GM12878 (cell line): ENCODE measurements around the gene MEIOC. TPM values are rescaled to one million over a fixed set of nuclear protein-coding genes. Genes with fewer than 3 reads are reported as not detected.

Experiments used
- ATAC-seq: fragments of 200-7000 bp; cut with Tn5 transposase; 3 replicates; pipeline ENCODE4 v1.9.1; 2020; ENCODE audit warnings: mild to moderate bottlenecking, moderate library complexity
- BruUV-seq: library from RNA; stranded (reverse); fragments of 400-500 nt; replicated peaks from 2 replicates; lab custom pipeline; 2021; lab: Mats Ljungman, UMichigan
- CTCF ChIA-PET: fragments of 300-600 bp; sonication (Branson Sonifier 250); formaldehyde crosslinking; extraction: SDS; loops from one replicate; lab custom pipeline; 2021; ENCODE audit warnings: inconsistent platforms; lab: Yijun Ruan, JAX
- POLR2A ChIA-PET: fragments of 350-600 bp; formaldehyde crosslinking; extraction: SDS; loops from one replicate; lab custom pipeline; 2021; ENCODE audit warnings: inconsistent platforms; lab: Charles Lee
- RAD21 ChIA-PET: fragments of 300-600 bp; sonication (Branson Sonifier 250); formaldehyde crosslinking; loops from one replicate; lab custom pipeline; 2023; ENCODE audit warnings: antibody characterized with exemption; ENCODE audit not compliant: unreplicated experiment; lab: Charles Lee
- SMC1A ChIA-PET: fragments of 300-600 bp; sonication (Branson Sonifier 250); formaldehyde crosslinking; loops from one replicate; lab custom pipeline; 2023; ENCODE audit not compliant: unreplicated experiment, uncharacterized antibody; lab: Charles Lee
- DNase-seq: peaks from one replicate; pipeline ENCODE4 v3.0.0-alpha.2; 2011; ENCODE audit warnings: low read depth, low spot score
- FAIRE-seq: peaks from 3 replicates; lab custom pipeline; 2011; peaks lifted over from hg19 to GRCh38; lab: Jason Lieb, UNC
- H2AFZ ChIP-seq: 2 replicates; pipeline ENCODE4 v1.6.0; 2011; ENCODE audit warnings: low read depth, low read length, control low read depth; ENCODE audit not compliant: control insufficient read depth
- H3K27ac ChIP-seq: 2 replicates; pipeline ENCODE4 v1.5.1; 2011; ENCODE audit warnings: control low read depth; ENCODE audit not compliant: control insufficient read depth, insufficient read depth
- H3K27me3 ChIP-seq, 2 experiments: replicated peaks in 1 of 2; 2 replicates each; pipeline versions ENCODE4 v1.6.0 to v1.6.1; 2011; ENCODE audit warnings: low read length in 1 of 2; ENCODE audit not compliant: control insufficient read depth in 2 of 2, insufficient read depth in 2 of 2
- H3K36me3 ChIP-seq, 2 experiments: 2 replicates each; pipeline ENCODE4 v1.5.1; 2011; ENCODE audit warnings: low read length in 1 of 2; ENCODE audit not compliant: control insufficient read depth in 2 of 2, insufficient read depth in 2 of 2
- H3K4me1 ChIP-seq: 2 replicates; pipeline ENCODE4 v1.6.1; 2011; ENCODE audit warnings: mild to moderate bottlenecking, low read length, moderate library complexity, mixed read lengths; ENCODE audit not compliant: control insufficient read depth, insufficient read depth
- H3K4me2 ChIP-seq: 2 replicates; pipeline ENCODE4 v1.6.0; 2011; ENCODE audit warnings: control low read depth; ENCODE audit not compliant: control insufficient read depth, insufficient read depth
- H3K4me3 ChIP-seq: fragments of 200-600 bp; sonication (generic); 2 replicates; pipeline ENCODE4 v1.5.1; 2016
- H3K79me2 ChIP-seq: 2 replicates; pipeline ENCODE4 v1.6.0; 2011; ENCODE audit warnings: low read length; ENCODE audit not compliant: control insufficient read depth, insufficient read depth
- H3K9ac ChIP-seq: 2 replicates; pipeline ENCODE4 v1.8.0; 2011; ENCODE audit warnings: low read length, control low read depth, mixed read lengths; ENCODE audit not compliant: control insufficient read depth, insufficient read depth
- H3K9me3 ChIP-seq: replicated peaks from 3 replicates; pipeline ENCODE4 v1.5.1; 2011; ENCODE audit warnings: mild to moderate bottlenecking, low read length; ENCODE audit not compliant: control insufficient read depth, insufficient read depth
- H4K20me1 ChIP-seq: 2 replicates; pipeline ENCODE4 v1.6.0; 2011; ENCODE audit not compliant: control insufficient read depth, insufficient read depth
- CBX3 ChIP-seq: fragments of 200-600 bp; sonication (generic); IDR thresholded peaks from 2 replicates; pipeline ENCODE4 v1.6.1; 2016; ENCODE audit warnings: low read depth, borderline replicate concordance
- EZH2 ChIP-seq: IDR thresholded peaks from 2 replicates; pipeline ENCODE4 v1.6.1; 2012; ENCODE audit warnings: low read depth, mild to moderate bottlenecking, control low read depth, inconsistent platforms, low read length, borderline replicate concordance; ENCODE audit not compliant: control insufficient read depth
- NFYB ChIP-seq: IDR thresholded peaks from 2 replicates; pipeline ENCODE4 v1.6.1; 2011; ENCODE audit warnings: low read depth, mild to moderate bottlenecking, low read length, improper control_type of control experiment, moderate library complexity; ENCODE audit not compliant: insufficient read depth
- NR2C2 ChIP-seq: IDR thresholded peaks from 2 replicates; pipeline ENCODE4 v1.6.1; 2011; ENCODE audit warnings: borderline replicate concordance, low read depth; ENCODE audit not compliant: control insufficient read depth, insufficient read length
- RUNX3 ChIP-seq: IDR thresholded peaks from 2 replicates; pipeline ENCODE4 v1.6.1; 2012; ENCODE audit warnings: low read length, inconsistent platforms
- SMAD1 ChIP-seq: fragments of 450-650 bp; IDR thresholded peaks from 2 replicates; pipeline ENCODE4 v1.6.1; 2018; ENCODE audit warnings: mild to moderate bottlenecking, low read depth; ENCODE audit not compliant: partially characterized antibody
- SREBF1 ChIP-seq: IDR thresholded peaks from 2 replicates; pipeline ENCODE4 v1.6.1; 2012; ENCODE audit warnings: mild to moderate bottlenecking, low read length
- ZNF217 ChIP-seq: fragments of 450-650 bp; IDR thresholded peaks from 2 replicates; pipeline ENCODE4 v1.6.1; 2017; ENCODE audit warnings: antibody characterized with exemption, mild to moderate bottlenecking
- ZSCAN29 ChIP-seq: fragments of 450-650 bp; IDR thresholded peaks from 2 replicates; pipeline ENCODE4 v1.6.1; 2017; ENCODE audit warnings: mild to moderate bottlenecking, moderate library complexity
- WGBS: methylation state at CpG from one replicate; pipeline ENCODE4 v1.1.6; 2016; ENCODE audit warnings: low lambda C conversion rate; ENCODE audit not compliant: insufficient replicate concordance, insufficient coverage; ENCODE audit errors: missing lambda C conversion rate; 5-methylcytosine and 5-hydroxymethylcytosine counted together
- in situ Hi-C: fragments of 300-500 bp; cut with MboI; formaldehyde crosslinking; loops from 9 replicates; pipeline ENCODE4 v1.14.3; 2018; ENCODE audit warnings: mixed read lengths
- intact Hi-C: fragments of 100-400 bp; cut with micrococcal nuclease; formaldehyde crosslinking; loops from one replicate; pipeline ENCODE4 v1.14.2; 2022; ENCODE audit not compliant: unreplicated experiment
- polyA plus RNA-seq, 11 experiments: library from polyadenylated mRNA; depleted of rRNA in 4 of 11; unstranded in 6 of 11; stranded (reverse) in 5 of 11; fragments of >200 nt; fragmentation: Nextera tagmentation in 4 of 11; fragmentation: Illumina TruSeq in 1 of 11; extraction: Ambion mirVana in 4 of 11; extraction: Trizol in 1 of 11; gene quantifications; 1 replicate in 1 of 11; 2 replicates in 10 of 11; pipeline versions ENCODE4 v1.2.1 to v1.2.3, GENCODE V29; 2011 to 2016; ENCODE audit warnings: inconsistent platforms in 2 of 11, missing spikeins in 2 of 11, low read depth in 1 of 11
- total RNA-seq, 4 experiments: library from RNA; depleted of rRNA in 3 of 4; stranded (reverse); fragments of >200 nt in 3 of 4; fragmentation: Illumina TruSeq in 1 of 4; extraction: Trizol in 1 of 4; gene quantifications; 2 replicates each; pipeline versions ENCODE4 v1.2.1 to v1.2.3, GENCODE V29; 2013 to 2021
- TF ChIP-seq, protein P1 (sequence below): IDR thresholded peaks from 2 replicates; pipeline ENCODE4 v1.6.1; 2012; ENCODE audit warnings: low read depth, low read length, improper control_type of control experiment
- TF ChIP-seq, protein P2 (sequence below): fragments of 450-650 bp; IDR thresholded peaks from 2 replicates; pipeline ENCODE4 v1.6.1; 2016; ENCODE audit warnings: mild to moderate bottlenecking
- TF ChIP-seq, protein P3 (sequence below): fragments of 450-650 bp; formaldehyde crosslinking; IDR thresholded peaks from 2 replicates; pipeline ENCODE4 v1.5.0; 2022; ENCODE audit warnings: mild to moderate bottlenecking, missing genetic modification characterization
- TF ChIP-seq, protein P4 (sequence below), 3 experiments: IDR thresholded peaks in 2 of 3; conservative IDR thresholded peaks in 1 of 3; 2 replicates each; pipeline ENCODE4 v1.5.1; 2011; ENCODE audit warnings: low read depth in 3 of 3, low read length in 3 of 3, mild to moderate bottlenecking in 3 of 3, control low read depth in 2 of 3, moderate library complexity in 2 of 3, inconsistent platforms in 1 of 3, mixed read lengths in 1 of 3; ENCODE audit not compliant: control insufficient read depth in 2 of 3, insufficient read depth in 1 of 3; ENCODE audit errors: extremely low read depth in 1 of 3
- TF ChIP-seq, protein P5 (sequence below): fragments of 450-650 bp; IDR thresholded peaks from 2 replicates; pipeline ENCODE4 v1.6.1; 2016; ENCODE audit warnings: mild to moderate bottlenecking

MEIOC gene
- total and polyA plus RNA-seq, 10 of the 15 experiments (the other 5 are each of a cell fraction or from before 2014, with no cell fraction given), result 0.01 to 0.48 (median 0.12) TPM; not detected in 4

DNA sequence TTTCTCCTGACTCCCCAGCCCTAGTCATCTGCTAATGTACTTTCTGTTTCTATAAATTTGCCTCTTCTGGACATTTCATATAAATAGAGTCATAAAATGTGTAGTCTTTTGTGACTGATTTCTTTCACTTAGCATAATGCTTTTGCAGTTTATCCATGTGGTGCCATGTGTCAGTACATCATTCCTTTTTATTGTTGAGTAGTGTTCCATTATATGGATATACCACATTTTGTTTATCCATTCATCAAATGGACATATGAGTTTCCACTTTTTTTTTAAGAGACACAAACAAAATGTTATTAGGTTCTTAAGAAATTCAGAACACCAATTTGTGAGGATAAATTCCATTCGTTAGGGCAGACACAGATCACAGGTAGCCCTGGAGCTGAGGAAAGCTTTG is 63.2 kb downstream of the MEIOC start:
- H3K36me3 ChIP-seq, result peaks cover 3 to 9% of the 10 kb centered on the region in 2 experiments; a peak in 3 of 4 replicates
- no TSS peak for BruUV-seq
- no peak overlapping the region for H3K9ac ChIP-seq
- H3K27ac ChIP-seq, result no peak overlapping the region
- H3K4me3 ChIP-seq, result no peak overlapping the region
- ATAC-seq (no peak), DNase-seq (no peak), FAIRE-seq (no peak)
- 91% methylated on average over 1 of the region's 1 CpG for WGBS
- RAD21 ChIA-PET, result no interaction called here
- no peak overlapping the region for H2AFZ ChIP-seq
- in situ Hi-C loops, result no loop called here
- CTCF ChIA-PET, result no interaction called here
- no peaks in the 10 kb centered on the region for H3K27me3 ChIP-seq
- no peak overlapping the region for H3K4me2 ChIP-seq
- H3K79me2 ChIP-seq, result no peaks in the 10 kb centered on the region
- SMC1A ChIA-PET, result no interaction called here
- POLR2A ChIA-PET, result no interaction called here
- no peaks in the 10 kb centered on the region for H4K20me1 ChIP-seq
- no peaks in the 10 kb centered on the region for H3K4me1 ChIP-seq
- TF ChIP-seq, protein P1, sequence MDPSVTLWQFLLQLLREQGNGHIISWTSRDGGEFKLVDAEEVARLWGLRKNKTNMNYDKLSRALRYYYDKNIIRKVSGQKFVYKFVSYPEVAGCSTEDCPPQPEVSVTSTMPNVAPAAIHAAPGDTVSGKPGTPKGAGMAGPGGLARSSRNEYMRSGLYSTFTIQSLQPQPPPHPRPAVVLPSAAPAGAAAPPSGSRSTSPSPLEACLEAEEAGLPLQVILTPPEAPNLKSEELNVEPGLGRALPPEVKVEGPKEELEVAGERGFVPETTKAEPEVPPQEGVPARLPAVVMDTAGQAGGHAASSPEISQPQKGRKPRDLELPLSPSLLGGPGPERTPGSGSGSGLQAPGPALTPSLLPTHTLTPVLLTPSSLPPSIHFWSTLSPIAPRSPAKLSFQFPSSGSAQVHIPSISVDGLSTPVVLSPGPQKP, result no peak
- TF ChIP-seq, protein P2, sequence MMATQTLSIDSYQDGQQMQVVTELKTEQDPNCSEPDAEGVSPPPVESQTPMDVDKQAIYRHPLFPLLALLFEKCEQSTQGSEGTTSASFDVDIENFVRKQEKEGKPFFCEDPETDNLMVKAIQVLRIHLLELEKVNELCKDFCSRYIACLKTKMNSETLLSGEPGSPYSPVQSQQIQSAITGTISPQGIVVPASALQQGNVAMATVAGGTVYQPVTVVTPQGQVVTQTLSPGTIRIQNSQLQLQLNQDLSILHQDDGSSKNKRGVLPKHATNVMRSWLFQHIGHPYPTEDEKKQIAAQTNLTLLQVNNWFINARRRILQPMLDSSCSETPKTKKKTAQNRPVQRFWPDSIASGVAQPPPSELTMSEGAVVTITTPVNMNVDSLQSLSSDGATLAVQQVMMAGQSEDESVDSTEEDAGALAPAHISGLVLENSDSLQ, result no peak
- TF ChIP-seq, protein P3, sequence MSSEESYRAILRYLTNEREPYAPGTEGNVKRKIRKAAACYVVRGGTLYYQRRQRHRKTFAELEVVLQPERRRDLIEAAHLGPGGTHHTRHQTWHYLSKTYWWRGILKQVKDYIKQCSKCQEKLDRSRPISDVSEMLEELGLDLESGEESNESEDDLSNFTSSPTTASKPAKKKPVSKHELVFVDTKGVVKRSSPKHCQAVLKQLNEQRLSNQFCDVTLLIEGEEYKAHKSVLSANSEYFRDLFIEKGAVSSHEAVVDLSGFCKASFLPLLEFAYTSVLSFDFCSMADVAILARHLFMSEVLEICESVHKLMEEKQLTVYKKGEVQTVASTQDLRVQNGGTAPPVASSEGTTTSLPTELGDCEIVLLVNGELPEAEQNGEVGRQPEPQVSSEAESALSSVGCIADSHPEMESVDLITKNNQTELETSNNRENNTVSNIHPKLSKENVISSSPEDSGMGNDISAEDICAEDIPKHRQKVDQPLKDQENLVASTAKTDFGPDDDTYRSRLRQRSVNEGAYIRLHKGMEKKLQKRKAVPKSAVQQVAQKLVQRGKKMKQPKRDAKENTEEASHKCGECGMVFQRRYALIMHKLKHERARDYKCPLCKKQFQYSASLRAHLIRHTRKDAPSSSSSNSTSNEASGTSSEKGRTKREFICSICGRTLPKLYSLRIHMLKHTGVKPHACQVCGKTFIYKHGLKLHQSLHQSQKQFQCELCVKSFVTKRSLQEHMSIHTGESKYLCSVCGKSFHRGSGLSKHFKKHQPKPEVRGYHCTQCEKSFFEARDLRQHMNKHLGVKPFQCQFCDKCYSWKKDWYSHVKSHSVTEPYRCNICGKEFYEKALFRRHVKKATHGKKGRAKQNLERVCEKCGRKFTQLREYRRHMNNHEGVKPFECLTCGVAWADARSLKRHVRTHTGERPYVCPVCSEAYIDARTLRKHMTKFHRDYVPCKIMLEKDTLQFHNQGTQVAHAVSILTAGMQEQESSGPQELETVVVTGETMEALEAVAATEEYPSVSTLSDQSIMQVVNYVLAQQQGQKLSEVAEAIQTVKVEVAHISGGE, result no peak
- TF ChIP-seq, protein P4, sequence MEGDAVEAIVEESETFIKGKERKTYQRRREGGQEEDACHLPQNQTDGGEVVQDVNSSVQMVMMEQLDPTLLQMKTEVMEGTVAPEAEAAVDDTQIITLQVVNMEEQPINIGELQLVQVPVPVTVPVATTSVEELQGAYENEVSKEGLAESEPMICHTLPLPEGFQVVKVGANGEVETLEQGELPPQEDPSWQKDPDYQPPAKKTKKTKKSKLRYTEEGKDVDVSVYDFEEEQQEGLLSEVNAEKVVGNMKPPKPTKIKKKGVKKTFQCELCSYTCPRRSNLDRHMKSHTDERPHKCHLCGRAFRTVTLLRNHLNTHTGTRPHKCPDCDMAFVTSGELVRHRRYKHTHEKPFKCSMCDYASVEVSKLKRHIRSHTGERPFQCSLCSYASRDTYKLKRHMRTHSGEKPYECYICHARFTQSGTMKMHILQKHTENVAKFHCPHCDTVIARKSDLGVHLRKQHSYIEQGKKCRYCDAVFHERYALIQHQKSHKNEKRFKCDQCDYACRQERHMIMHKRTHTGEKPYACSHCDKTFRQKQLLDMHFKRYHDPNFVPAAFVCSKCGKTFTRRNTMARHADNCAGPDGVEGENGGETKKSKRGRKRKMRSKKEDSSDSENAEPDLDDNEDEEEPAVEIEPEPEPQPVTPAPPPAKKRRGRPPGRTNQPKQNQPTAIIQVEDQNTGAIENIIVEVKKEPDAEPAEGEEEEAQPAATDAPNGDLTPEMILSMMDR (IDR thresholded peaks at IDR 0.05 in 2 of 3, conservative IDR thresholded peaks at IDR 0.05 in 1 of 3; ENCODE audit: control insufficient read depth in 2 of 3, extremely low read depth in 1 of 3, insufficient read depth in 1 of 3, low read depth in 3 of 3, low read length in 3 of 3), result no peak
- TF ChIP-seq NFYB, result no peak
- no peak for TF ChIP-seq EZH2
- no peak for TF ChIP-seq ZSCAN29
- TF ChIP-seq ZNF217, result no peak
- no peak for TF ChIP-seq RUNX3
- TF ChIP-seq CBX3, result no peak
- TF ChIP-seq, protein P5, sequence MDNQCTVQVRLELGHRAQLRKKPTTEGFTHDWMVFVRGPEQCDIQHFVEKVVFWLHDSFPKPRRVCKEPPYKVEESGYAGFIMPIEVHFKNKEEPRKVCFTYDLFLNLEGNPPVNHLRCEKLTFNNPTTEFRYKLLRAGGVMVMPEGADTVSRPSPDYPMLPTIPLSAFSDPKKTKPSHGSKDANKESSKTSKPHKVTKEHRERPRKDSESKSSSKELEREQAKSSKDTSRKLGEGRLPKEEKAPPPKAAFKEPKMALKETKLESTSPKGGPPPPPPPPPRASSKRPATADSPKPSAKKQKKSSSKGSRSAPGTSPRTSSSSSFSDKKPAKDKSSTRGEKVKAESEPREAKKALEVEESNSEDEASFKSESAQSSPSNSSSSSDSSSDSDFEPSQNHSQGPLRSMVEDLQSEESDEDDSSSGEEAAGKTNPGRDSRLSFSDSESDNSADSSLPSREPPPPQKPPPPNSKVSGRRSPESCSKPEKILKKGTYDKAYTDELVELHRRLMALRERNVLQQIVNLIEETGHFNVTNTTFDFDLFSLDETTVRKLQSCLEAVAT, result no peak
- no peak for TF ChIP-seq NR2C2
- TF ChIP-seq SREBF1, result no peak
- TF ChIP-seq SMAD1, result no peak
- intact Hi-C loops, result no loop called here
- H3K9me3 ChIP-seq, result no peaks in the 10 kb centered on the region
